HG03039 (cell line): ENCODE results near the gene TSSC4.
"Not testable (repeated sequence)": the region's sequence is repeated elsewhere in the genome, so short reads cannot be mapped to it uniquely, and the experiment has no call there.

Experiments
- ATAC-seq: cut with Tn5 transposase; IDR thresholded peaks from one replicate; pipeline ENCODE4 v1.9.1; 2021; ENCODE audit warnings: mild to moderate bottlenecking, moderate library complexity; ENCODE audit not compliant: unreplicated experiment

TSSC4 gene

GRCh38 chr11:2400069-2400761 lies at the start of gene TSSC4:
TSS of gene TSSC4 (plus strand) at chr11:2400750. CDS start at chr11:2402634, 1,884 bp downstream.
- peak; percentile 78 for ATAC-seq

GRCh38 chr11:2351701-2352100 lies 48.8 kb upstream of the TSSC4 start:
- ATAC-seq, result no peak

GRCh38 chr11:2352420-2352819 lies 48.1 kb upstream of the TSSC4 start:
- ATAC-seq, result no peak

GRCh38 chr11:2355000-2355644 lies 45.4 kb upstream of the TSSC4 start:
- ATAC-seq, result no peak

GRCh38 chr11:2357246-2357645 lies 43.3 kb upstream of the TSSC4 start:
- no peak for ATAC-seq

- not testable (repeated sequence) for ATAC-seq
These were observed 42.9 kb upstream of the TSSC4 start for GRCh38 chr11:2357651-2358050.

- no peak for ATAC-seq
These were observed 41.7 kb upstream of the TSSC4 start for GRCh38 chr11:2358754-2359442.

- no peak for ATAC-seq
These were observed 41.0 kb upstream of the TSSC4 start for GRCh38 chr11:2359557-2359956.

- ATAC-seq, result no peak
These were observed 40.4 kb upstream of the TSSC4 start for GRCh38 chr11:2360081-2360642.

GRCh38 chr11:2361565-2361964 lies 39.0 kb upstream of the TSSC4 start:
- ATAC-seq, result no peak

- no peak for ATAC-seq
These were observed 38.1 kb upstream of the TSSC4 start for GRCh38 chr11:2362414-2362813.

- ATAC-seq, result no peak
These were observed 37.4 kb upstream of the TSSC4 start for GRCh38 chr11:2363130-2363529.

- no peak for ATAC-seq
These were observed 36.8 kb upstream of the TSSC4 start for GRCh38 chr11:2363577-2364370.

- not testable (repeated sequence) for ATAC-seq
These were observed 36.2 kb upstream of the TSSC4 start for GRCh38 chr11:2364386-2364785.

- no peak for ATAC-seq
These were observed 34.9 kb upstream of the TSSC4 start for GRCh38 chr11:2365571-2366210.

GRCh38 chr11:2366276-2366675 lies 34.3 kb upstream of the TSSC4 start:
- ATAC-seq, result no peak

GRCh38 chr11:2366733-2367132 lies 33.8 kb upstream of the TSSC4 start:
- ATAC-seq, result no peak

GRCh38 chr11:2367266-2368160 lies 33.0 kb upstream of the TSSC4 start:
- ATAC-seq, result no peak

GRCh38 chr11:2368178-2368850 lies 32.2 kb upstream of the TSSC4 start:
- ATAC-seq, result no peak
